CD14-positive monocyte (primary cell): ENCODE results near the gene LRRC45. TPM values are rescaled to one million over a fixed set of nuclear protein-coding genes. Genes with fewer than 3 reads are reported as not detected.

ENCODE experiments used
- DNase-seq, 3 donors: peaks; one replicate each; pipeline ENCODE4 v3.0.0-alpha.2; 2011 to 2022
- H2AFZ ChIP-seq: 2 replicates; pipeline ENCODE4 v1.6.0; 2012; ENCODE audit warnings: mild to moderate bottlenecking, low read depth, low read length, inconsistent platforms; ENCODE audit not compliant: insufficient read depth, poor library complexity, severe bottlenecking
- H3K27ac ChIP-seq, 2 donors: 1 replicate in 1 of 2; 2 replicates in 1 of 2; pipeline ENCODE4 v1.5.1; 2012 to 2013; ENCODE audit warnings: low read length in 2 of 2, control low read depth in 1 of 2, inconsistent platforms in 1 of 2, low read depth in 1 of 2, mild to moderate bottlenecking in 1 of 2
- H3K27me3 ChIP-seq, 2 donors: one replicate each; pipeline versions ENCODE4 v1.6.0 to v1.6.1; 2011 to 2013; ENCODE audit warnings: low read length in 2 of 2; ENCODE audit not compliant: control insufficient read depth in 2 of 2, insufficient read depth in 2 of 2
- H3K36me3 ChIP-seq, 2 donors: replicated peaks in 1 of 2; 1 replicate in 1 of 2; 2 replicates in 1 of 2; pipeline versions ENCODE4 v1.5.1 to v1.6.1; 2012 to 2013; ENCODE audit warnings: low read length in 2 of 2, control low read depth in 1 of 2, inconsistent platforms in 1 of 2, mild to moderate bottlenecking in 1 of 2; ENCODE audit not compliant: insufficient read depth in 2 of 2, control insufficient read depth in 1 of 2
- H3K4me1 ChIP-seq, 2 donors: 1 replicate in 1 of 2; 2 replicates in 1 of 2; pipeline versions ENCODE4 v1.5.1 to v1.6.1; 2012 to 2013; ENCODE audit warnings: low read length in 2 of 2, control low read depth in 1 of 2, inconsistent platforms in 1 of 2, mild to moderate bottlenecking in 1 of 2, moderate library complexity in 1 of 2; ENCODE audit not compliant: insufficient read depth in 2 of 2, control insufficient read depth in 1 of 2
- H3K4me2 ChIP-seq: replicated peaks from 2 replicates; pipeline ENCODE3; 2012; ENCODE audit warnings: low read length, moderate library complexity, mild to moderate bottlenecking; ENCODE audit not compliant: poor library complexity, severe bottlenecking; ENCODE audit errors: extremely low read depth
- H3K4me3 ChIP-seq, 3 experiments: fragments of 200-600 bp in 1 of 3; sonication (generic) in 1 of 3; replicated peaks in 1 of 3; 1 replicate in 2 of 3; 2 replicates in 1 of 3; pipeline ENCODE4 v1.5.1; 2011 to 2013; ENCODE audit warnings: low read length in 3 of 3, mild to moderate bottlenecking in 3 of 3, control low read depth in 2 of 3, low read depth in 2 of 3, inconsistent platforms in 1 of 3, moderate library complexity in 1 of 3
- H3K79me2 ChIP-seq: 2 replicates; pipeline ENCODE4 v1.6.0; 2012; ENCODE audit warnings: mild to moderate bottlenecking, control low read depth, inconsistent platforms, low read length, moderate library complexity; ENCODE audit not compliant: insufficient read depth
- H3K9ac ChIP-seq: 2 replicates; pipeline ENCODE4 v1.6.0; 2017; ENCODE audit warnings: low read length, mild to moderate bottlenecking; ENCODE audit not compliant: insufficient read depth, poor library complexity, severe bottlenecking
- H3K9me3 ChIP-seq, 2 donors: replicated peaks in 1 of 2; 1 replicate in 1 of 2; 2 replicates in 1 of 2; pipeline versions ENCODE4 v1.5.1 to v1.6.1; 2012 to 2013; ENCODE audit warnings: low read length in 2 of 2, control low read depth in 1 of 2; ENCODE audit not compliant: control insufficient read depth in 1 of 2, insufficient read depth in 1 of 2
- H4K20me1 ChIP-seq: 2 replicates; pipeline ENCODE4 v1.6.0; 2012; ENCODE audit warnings: mild to moderate bottlenecking, low read length, control low read depth, moderate library complexity; ENCODE audit not compliant: insufficient read depth
- H3K27ac Mint-ChIP-seq, 7 donors: one replicate each; pipeline ENCODE4 v1.8.0; 2020; ENCODE audit warnings: mild to moderate bottlenecking in 7 of 7, mixed read lengths in 7 of 7, moderate library complexity in 6 of 7, inconsistent platforms in 2 of 7
- H3K27me3 Mint-ChIP-seq, 3 donors: one replicate each; pipeline ENCODE4 v1.8.0; 2021 to 2022; ENCODE audit warnings: low read depth in 3 of 3, mild to moderate bottlenecking in 3 of 3, mixed read lengths in 3 of 3, moderate library complexity in 3 of 3, inconsistent platforms in 1 of 3
- H3K36me3 Mint-ChIP-seq, 2 donors: one replicate each; pipeline ENCODE4 v1.8.0; 2020; ENCODE audit warnings: mixed read lengths in 2 of 2, inconsistent platforms in 1 of 2, mild to moderate bottlenecking in 1 of 2
- H3K4me1 Mint-ChIP-seq: one replicate; pipeline ENCODE4 v1.8.0; 2020; ENCODE audit warnings: mild to moderate bottlenecking, mixed read lengths
- H3K4me3 Mint-ChIP-seq, 2 donors: one replicate each; pipeline ENCODE4 v1.8.0; 2020; ENCODE audit warnings: mild to moderate bottlenecking in 2 of 2, mixed read lengths in 2 of 2, moderate library complexity in 1 of 2
- H3K9me3 Mint-ChIP-seq, 7 donors: one replicate each; pipeline ENCODE4 v1.8.0; 2020 to 2022; ENCODE audit warnings: mixed read lengths in 7 of 7, mild to moderate bottlenecking in 6 of 7, moderate library complexity in 6 of 7, inconsistent platforms in 2 of 7
- CTCF ChIP-seq: fragments of 200-600 bp; IDR thresholded peaks from one replicate; pipeline ENCODE4 v1.8.0; 2022; ENCODE audit warnings: antibody characterized with exemption, mild to moderate bottlenecking
- WGBS: methylation state at CpG from one replicate; pipeline ENCODE4 v1.1.5; 2013; ENCODE audit warnings: missing lambda C conversion rate; ENCODE audit not compliant: insufficient coverage; 5-methylcytosine and 5-hydroxymethylcytosine counted together
- intact Hi-C, 2 donors: fragments of 100-400 bp; cut with micrococcal nuclease; formaldehyde crosslinking; loops; one replicate each; pipeline versions ENCODE4 v1.15.0 to v1.15.1; 2023
- polyA plus RNA-seq, 3 donors: library from polyadenylated mRNA; depleted of rRNA in 1 of 3; unstranded in 2 of 3; stranded (reverse) in 1 of 3; fragments of 300-500 nt in 2 of 3; fragments of >200 nt in 1 of 3; fragmentation: Illumina TruSeq in 2 of 3; gene quantifications; 1 replicate in 2 of 3; 2 replicates in 1 of 3; pipeline ENCODE4 v1.2.3, GENCODE V29; 2012 to 2021

Gene LRRC45
- polyA plus RNA-seq, 3 donors = 2.6 to 12.2 (median 3.4) TPM

GRCh38 chr17:81987161-81987770 is 35.8 kb upstream of the LRRC45 start:
- H3K4me3 Mint-ChIP-seq = no peak overlapping the region

More at GRCh38 chr17:81987161-81987770, 35.8 kb upstream of the LRRC45 start:
- H3K9me3 ChIP-seq = no peaks in the 10 kb centered on the region
- no peak overlapping the region for H2AFZ ChIP-seq
- Mint-ChIP-seq H3K27me3 (peaks cover 0 to 1% (median 0%) of the 10 kb centered on the region in 3 donors), H3K36me3 (peaks cover 51 to 73% of the 10 kb centered on the region in 2 donors), H3K27ac (peak overlapping the region in 1 of 7 donors; percentile 32), H3K9me3 (no peaks in the 10 kb centered on the region), H3K4me1 (peaks cover 8% of the 10 kb centered on the region)
- peaks cover 41 to 44% of the 10 kb centered on the region in 2 donors for H3K36me3 ChIP-seq
- H3K79me2 ChIP-seq = no peaks in the 10 kb centered on the region
- H3K4me3 ChIP-seq = no peak overlapping the region
- no peak overlapping the region for H3K9ac ChIP-seq
- H3K27me3 ChIP-seq = no peaks in the 10 kb centered on the region
- no peak for TF ChIP-seq CTCF
- no peak for DNase-seq
- WGBS = 88% methylated on average over 24 of the region's 26 CpGs
- H4K20me1 ChIP-seq = peaks cover 14% of the 10 kb centered on the region
- H3K27ac ChIP-seq = no peak overlapping the region
- H3K4me2 ChIP-seq = no peak overlapping the region
- intact Hi-C loops = no loop called here
- peaks cover 8 to 10% of the 10 kb centered on the region in 2 donors for H3K4me1 ChIP-seq
